AG04450 (cell line): ENCODE results near the gene NDUFS8. TPM values are rescaled to one million over a fixed set of nuclear protein-coding genes. Genes with fewer than 3 reads are reported as not detected.
A peak's percentile ranks its signal among the peaks of the same experiment; 100 is the strongest.

Source experiments
- CTCF ChIA-PET: fragments of 300-600, 350-600 bp; formaldehyde crosslinking; extraction: SDS; loops from one replicate; lab custom pipeline; 2022; ENCODE audit warnings: antibody characterized with exemption, inconsistent platforms; lab: Charles Lee
- POLR2A ChIA-PET: fragments of 350-600 bp; formaldehyde crosslinking; extraction: SDS; loops from one replicate; lab custom pipeline; 2021; ENCODE audit warnings: antibody characterized with exemption, inconsistent platforms; lab: Yijun Ruan, JAX
- DNase-seq: peaks from one replicate; pipeline ENCODE4 v3.0.0-alpha.2; 2011; ENCODE audit warnings: low read depth, low spot score
- H3K27ac ChIP-seq: one replicate; pipeline ENCODE4 v1.5.1; 2012; ENCODE audit warnings: low read depth, low read length, control low read depth
- H3K27me3 ChIP-seq: one replicate; pipeline ENCODE4 v1.6.0; 2012; ENCODE audit warnings: low read length; ENCODE audit not compliant: control insufficient read depth, insufficient read depth
- H3K4me3 ChIP-seq: 2 replicates; pipeline ENCODE4 v1.5.1; 2011; ENCODE audit warnings: mild to moderate bottlenecking, low read depth, low read length, control low read depth
- H3K9me3 ChIP-seq: 2 replicates; pipeline ENCODE4 v1.5.1; 2012; ENCODE audit warnings: low read length; ENCODE audit not compliant: control insufficient read depth, insufficient read depth
- polyA plus RNA-seq: library from polyadenylated mRNA; depleted of rRNA; stranded (reverse); fragments of >200 nt; gene quantifications from 2 replicates; pipeline ENCODE4 v1.2.3, GENCODE V29; 2011
- TF ChIP-seq, protein P1 (sequence below): IDR thresholded peaks from 2 replicates; pipeline ENCODE4 v1.5.1; 2011; ENCODE audit warnings: low read depth, low read length, control low read depth, inconsistent platforms

Gene NDUFS8
- polyA plus RNA-seq, 1 experiment = 42.5 TPM

DNA sequence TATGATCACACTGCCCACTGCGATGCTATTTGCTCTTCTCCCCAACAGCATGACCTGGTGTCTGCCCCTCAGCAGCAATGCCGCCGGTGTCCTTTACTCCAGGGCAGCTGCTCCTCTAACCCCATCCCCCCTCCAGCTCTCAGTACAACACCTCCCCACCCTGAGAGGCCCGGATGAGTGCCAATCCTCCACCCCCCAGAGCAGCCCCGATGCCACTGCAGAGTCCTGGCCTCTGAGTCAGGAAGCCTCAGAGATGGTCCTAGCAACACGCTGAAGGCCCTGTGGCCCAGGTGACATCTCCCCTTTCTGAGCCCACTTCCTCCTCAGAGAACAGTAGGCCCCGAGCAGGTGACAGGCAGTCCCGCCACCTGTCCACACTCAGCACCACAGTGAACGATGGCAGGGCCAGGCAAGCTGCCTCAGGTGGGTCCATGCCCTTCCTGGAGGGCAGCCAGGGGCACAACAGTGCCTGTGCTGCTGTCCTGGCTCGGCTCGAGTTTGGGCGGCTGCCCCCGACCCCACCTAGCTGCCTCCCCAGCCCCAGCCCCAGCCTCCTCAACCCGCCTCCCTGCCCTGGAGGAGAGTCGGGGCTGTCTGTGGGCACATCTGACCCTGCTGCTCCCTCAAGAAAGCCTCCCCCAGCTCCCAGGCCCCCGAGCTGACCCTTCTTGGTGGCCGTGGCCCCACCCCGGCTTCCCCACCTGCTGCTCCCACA, 3.9 kb upstream of the NDUFS8 start:
- H3K9me3 ChIP-seq = peaks cover 8% of the 10 kb centered on the region
- no peak for DNase-seq
- ChIA-PET POLR2A (interaction anchor here (1.3 kb wide), 1 partner anchor 16 kb away, joined by 4 read pairs; the partner anchor contains the start of gene ALDH3B1), CTCF (no interaction called here)
- no peak overlapping the region for H3K27ac ChIP-seq
- TF ChIP-seq, protein P1, sequence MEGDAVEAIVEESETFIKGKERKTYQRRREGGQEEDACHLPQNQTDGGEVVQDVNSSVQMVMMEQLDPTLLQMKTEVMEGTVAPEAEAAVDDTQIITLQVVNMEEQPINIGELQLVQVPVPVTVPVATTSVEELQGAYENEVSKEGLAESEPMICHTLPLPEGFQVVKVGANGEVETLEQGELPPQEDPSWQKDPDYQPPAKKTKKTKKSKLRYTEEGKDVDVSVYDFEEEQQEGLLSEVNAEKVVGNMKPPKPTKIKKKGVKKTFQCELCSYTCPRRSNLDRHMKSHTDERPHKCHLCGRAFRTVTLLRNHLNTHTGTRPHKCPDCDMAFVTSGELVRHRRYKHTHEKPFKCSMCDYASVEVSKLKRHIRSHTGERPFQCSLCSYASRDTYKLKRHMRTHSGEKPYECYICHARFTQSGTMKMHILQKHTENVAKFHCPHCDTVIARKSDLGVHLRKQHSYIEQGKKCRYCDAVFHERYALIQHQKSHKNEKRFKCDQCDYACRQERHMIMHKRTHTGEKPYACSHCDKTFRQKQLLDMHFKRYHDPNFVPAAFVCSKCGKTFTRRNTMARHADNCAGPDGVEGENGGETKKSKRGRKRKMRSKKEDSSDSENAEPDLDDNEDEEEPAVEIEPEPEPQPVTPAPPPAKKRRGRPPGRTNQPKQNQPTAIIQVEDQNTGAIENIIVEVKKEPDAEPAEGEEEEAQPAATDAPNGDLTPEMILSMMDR = no peak
- H3K27me3 ChIP-seq = no peaks in the 10 kb centered on the region
- no peak overlapping the region for H3K4me3 ChIP-seq

DNA sequence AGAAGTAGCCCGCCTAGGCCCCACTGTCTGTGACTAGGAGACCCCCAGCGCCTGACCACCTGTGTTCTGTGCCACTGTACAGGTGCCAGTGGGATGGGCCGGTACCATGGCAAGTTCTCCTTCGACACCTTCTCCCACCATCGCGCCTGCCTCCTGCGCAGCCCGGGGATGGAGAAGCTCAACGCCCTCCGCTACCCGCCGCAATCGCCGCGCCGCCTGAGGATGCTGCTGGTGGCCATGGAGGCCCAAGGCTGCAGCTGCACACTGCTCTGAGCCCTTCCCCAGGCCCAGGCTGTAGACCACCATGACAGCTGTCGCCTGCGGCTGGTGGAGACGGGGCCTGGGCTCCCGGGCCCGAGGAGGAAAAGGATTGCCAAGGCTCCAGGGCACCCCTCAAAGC, 2.8 kb upstream of the NDUFS8 start:
- ChIA-PET CTCF (no interaction called here), POLR2A (no interaction called here)
- no peak for DNase-seq
- H3K9me3 ChIP-seq = peaks cover 8% of the 10 kb centered on the region
- no peak overlapping the region for H3K4me3 ChIP-seq
- TF ChIP-seq, protein P1 = no peak
- peak overlapping the region; percentile 93 for H3K27ac ChIP-seq
- H3K27me3 ChIP-seq = no peaks in the 10 kb centered on the region

DNA sequence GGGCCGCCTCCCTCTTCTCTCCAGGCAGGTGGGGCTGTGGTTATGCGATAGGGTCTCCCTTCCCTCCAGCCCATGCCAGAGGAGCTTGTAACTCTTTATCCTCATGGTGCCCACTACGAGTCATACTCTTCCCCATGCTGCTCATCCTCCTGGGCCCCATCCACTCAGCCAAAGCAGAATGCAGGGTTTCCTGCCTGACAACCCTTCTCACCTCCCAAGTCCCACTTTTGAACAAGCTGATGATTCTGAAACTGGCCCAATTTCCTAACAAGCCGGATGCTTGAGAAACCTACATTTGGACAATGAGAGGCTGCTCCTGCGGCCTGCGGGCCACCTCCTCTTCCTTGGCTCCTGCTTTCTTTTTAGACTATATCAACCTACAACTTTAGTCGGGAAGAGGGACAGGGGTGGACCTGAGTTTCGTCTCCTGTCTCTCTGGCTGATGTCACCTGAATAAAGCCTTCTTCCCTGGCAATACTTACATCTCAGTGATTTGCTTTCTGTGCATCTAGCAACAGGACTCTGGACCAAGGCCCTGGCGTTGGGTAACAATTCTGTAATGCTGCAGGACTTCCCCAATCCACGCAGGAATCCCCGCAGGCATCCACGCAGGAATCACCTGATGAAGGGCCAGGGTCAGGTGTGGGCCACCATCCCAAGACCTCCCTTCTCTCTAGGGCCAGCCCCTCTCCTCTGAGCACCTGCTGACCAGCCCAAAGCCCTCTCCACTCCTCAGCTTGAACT, 1.5 kb upstream of the NDUFS8 start:
- no peak overlapping the region for H3K4me3 ChIP-seq
- POLR2A ChIA-PET = interaction anchor here (1.0 kb wide), 1 partner anchor 19 kb away, joined by 3 read pairs; the partner anchor contains the start of gene ALDH3B1
- H3K27ac ChIP-seq = peak overlapping the region; percentile 93

DNA sequence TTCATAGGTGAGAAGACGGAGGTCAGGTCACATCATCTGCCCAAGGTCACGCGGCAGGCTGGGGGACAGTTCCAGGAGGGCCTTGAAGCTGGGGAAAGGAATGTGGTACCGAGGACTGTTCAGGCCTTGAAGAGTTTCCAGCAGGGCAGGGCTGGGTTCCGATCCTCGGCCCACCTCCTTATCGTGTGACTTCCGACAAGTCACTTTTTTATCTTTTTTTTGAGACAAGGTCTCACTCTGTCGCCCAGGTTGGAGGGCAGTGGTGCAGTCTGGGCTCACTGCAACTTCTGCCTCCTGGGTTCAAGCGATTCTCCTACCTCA, 623 bp downstream of the NDUFS8 start:
- H3K27ac ChIP-seq = peak overlapping the region; percentile 39
- DNase-seq = no peak
- TF ChIP-seq, protein P1 = no peak
- peaks cover 8% of the 10 kb centered on the region for H3K9me3 ChIP-seq
- ChIA-PET CTCF (no interaction called here), POLR2A (no interaction called here)
- no peaks in the 10 kb centered on the region for H3K27me3 ChIP-seq
- peak overlapping the region; percentile 94 for H3K4me3 ChIP-seq

More for the DNA sequence above, 1.5 kb upstream of the NDUFS8 start:
- TF ChIP-seq, protein P1 = no peak
- no peak for DNase-seq
- CTCF ChIA-PET = interaction anchor here (0.5 kb wide), 1 partner anchor 181 kb away, joined by 4 read pairs; no protein-coding TSS in a partner anchor
- Histone ChIP-seq H3K9me3 (peaks cover 8% of the 10 kb centered on the region), H3K27me3 (no peaks in the 10 kb centered on the region)

DNA sequence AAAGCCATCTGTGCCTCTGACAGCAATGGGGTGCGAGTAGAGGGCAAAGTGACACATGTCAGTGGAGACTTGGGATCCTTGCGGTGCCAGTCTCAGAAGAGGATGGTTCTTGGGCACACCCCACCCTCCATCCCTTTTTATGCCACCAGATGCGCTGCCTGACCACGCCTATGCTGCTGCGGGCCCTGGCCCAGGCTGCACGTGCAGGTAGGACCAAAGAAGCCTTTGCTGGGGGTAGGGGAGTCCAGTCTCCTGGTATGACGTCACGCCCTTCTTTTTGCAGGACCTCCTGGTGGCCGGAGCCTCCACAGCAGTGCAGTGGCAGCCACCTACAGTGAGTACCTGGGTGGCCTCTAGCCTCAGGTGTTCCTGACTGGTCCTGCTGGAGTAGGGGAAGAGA, 1.5 kb downstream of the NDUFS8 start:
- POLR2A ChIA-PET = no interaction called here
- no peak overlapping the region for H3K27ac ChIP-seq

More for the DNA sequence above, 1.5 kb downstream of the NDUFS8 start:
- Histone ChIP-seq H3K27me3 (no peaks in the 10 kb centered on the region), H3K4me3 (no peak overlapping the region), H3K9me3 (peaks cover 8% of the 10 kb centered on the region)
- TF ChIP-seq, protein P1 = no peak
- CTCF ChIA-PET = no interaction called here
- DNase-seq = no peak
